ENCODE results near the gene KCP. TPM values are rescaled to one million over a fixed set of nuclear protein-coding genes. Genes with fewer than 3 reads are reported as not detected.

The KCP gene
- total and polyA plus RNA-seq, 2 of the 13 experiments (the other 11 are each of a cell fraction or from before 2014, with no cell fraction given) = 0.37 to 1.0 TPM

DNA sequence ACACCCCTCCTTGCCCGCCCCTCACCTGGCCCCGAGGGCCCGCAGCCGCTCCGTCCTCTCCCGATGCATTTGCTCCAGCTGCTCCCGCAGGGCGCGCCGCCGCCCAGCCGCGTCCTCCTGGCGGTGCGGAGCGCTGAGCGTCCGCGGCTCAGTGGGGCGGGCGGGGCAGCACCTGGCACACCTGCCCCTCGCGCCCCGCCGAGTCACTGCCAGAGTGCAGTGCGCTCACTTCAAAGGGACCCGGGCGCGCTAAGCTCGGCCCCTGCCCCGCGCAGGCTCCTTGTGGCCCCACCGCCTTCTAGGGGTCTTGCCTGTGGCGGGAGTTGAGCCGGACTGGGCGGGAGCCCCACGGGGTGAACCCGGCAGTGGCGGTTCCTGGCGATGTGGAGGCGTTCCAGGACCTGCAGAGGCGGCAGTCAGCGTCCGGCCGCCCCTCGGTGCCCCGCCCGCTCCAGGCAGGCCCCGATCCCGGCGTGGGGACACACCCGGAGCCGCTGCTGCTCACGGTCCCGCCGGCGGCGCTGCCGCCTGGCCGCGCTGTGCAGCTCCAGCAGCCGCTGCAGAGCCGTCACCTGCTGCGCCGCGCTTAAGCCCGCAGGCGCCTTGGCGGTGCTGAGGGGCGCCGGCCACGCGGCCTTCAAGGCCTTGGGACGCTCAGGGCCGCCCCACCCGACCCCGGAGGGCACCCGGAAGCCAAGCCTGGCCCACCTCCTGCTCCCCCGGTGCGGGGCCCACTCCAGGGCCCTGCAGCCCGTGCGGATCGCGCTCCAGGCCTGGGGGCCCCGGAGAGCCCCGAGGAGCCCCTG lies 41.2 kb downstream of the KCP start (continued):
- TF ChIP-seq SALL2 (CRISPR knock-in tag; IDR thresholded peaks at IDR 0.05) (no peak), SIN3A (IDR thresholded peaks at IDR 0.05; ENCODE audit: borderline replicate concordance, low read depth, low read length) (no peak), ZNF563 (CRISPR knock-in tag; IDR thresholded peaks at IDR 0.05) (0 out of 2 replicates have a peak, but pooled peaks have one; percentile 47), ZFP91 (CRISPR knock-in tag; IDR thresholded peaks at IDR 0.05; ENCODE audit: borderline replicate concordance) (peak; percentile 50; the same call in 1 of the 2 replicates), ZNF251 (CRISPR knock-in tag; IDR thresholded peaks at IDR 0.05) (no peak), ARNTL (CRISPR knock-in tag; IDR thresholded peaks at IDR 0.05) (0 out of 2 replicates have a peak, but pooled peaks have one; percentile 32), ZNF703 (CRISPR knock-in tag; IDR thresholded peaks at IDR 0.05; ENCODE audit: borderline replicate concordance) (peak; percentile 43; the same call in 1 of the 2 replicates), ZNF343 (CRISPR knock-in tag; IDR thresholded peaks at IDR 0.05) (0 out of 2 replicates have a peak, but pooled peaks have one; percentile 7), TAF1 (CRISPR knock-in tag; IDR thresholded peaks at IDR 0.05) (0 out of 2 replicates have a peak, but pooled peaks have one; percentile 15), CREBL2 (CRISPR knock-in tag; IDR thresholded peaks at IDR 0.05; ENCODE audit: borderline replicate concordance) (no peak), MEIS1 (CRISPR knock-in tag; IDR thresholded peaks at IDR 0.05; ENCODE audit: borderline replicate concordance) (no peak), HOXA5 (CRISPR knock-in tag; IDR thresholded peaks at IDR 0.05) (0 out of 2 replicates have a peak, but pooled peaks have one; percentile 31), SNAI1 (CRISPR knock-in tag; IDR thresholded peaks at IDR 0.05; ENCODE audit: borderline replicate concordance) (no peak), NR2F1 (CRISPR knock-in tag; IDR thresholded peaks at IDR 0.05) (no peak)
- TF ChIP-seq, protein P1, sequence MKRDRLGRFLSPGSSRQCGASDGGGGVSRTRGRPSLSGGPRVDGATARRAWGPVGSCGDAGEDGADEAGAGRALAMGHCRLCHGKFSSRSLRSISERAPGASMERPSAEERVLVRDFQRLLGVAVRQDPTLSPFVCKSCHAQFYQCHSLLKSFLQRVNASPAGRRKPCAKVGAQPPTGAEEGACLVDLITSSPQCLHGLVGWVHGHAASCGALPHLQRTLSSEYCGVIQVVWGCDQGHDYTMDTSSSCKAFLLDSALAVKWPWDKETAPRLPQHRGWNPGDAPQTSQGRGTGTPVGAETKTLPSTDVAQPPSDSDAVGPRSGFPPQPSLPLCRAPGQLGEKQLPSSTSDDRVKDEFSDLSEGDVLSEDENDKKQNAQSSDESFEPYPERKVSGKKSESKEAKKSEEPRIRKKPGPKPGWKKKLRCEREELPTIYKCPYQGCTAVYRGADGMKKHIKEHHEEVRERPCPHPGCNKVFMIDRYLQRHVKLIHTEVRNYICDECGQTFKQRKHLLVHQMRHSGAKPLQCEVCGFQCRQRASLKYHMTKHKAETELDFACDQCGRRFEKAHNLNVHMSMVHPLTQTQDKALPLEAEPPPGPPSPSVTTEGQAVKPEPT (CRISPR knock-in tag; IDR thresholded peaks at IDR 0.05; ENCODE audit: low read depth) = peak; percentile 60; the same call in 1 of the 2 replicates
- TF ChIP-seq, protein P2, sequence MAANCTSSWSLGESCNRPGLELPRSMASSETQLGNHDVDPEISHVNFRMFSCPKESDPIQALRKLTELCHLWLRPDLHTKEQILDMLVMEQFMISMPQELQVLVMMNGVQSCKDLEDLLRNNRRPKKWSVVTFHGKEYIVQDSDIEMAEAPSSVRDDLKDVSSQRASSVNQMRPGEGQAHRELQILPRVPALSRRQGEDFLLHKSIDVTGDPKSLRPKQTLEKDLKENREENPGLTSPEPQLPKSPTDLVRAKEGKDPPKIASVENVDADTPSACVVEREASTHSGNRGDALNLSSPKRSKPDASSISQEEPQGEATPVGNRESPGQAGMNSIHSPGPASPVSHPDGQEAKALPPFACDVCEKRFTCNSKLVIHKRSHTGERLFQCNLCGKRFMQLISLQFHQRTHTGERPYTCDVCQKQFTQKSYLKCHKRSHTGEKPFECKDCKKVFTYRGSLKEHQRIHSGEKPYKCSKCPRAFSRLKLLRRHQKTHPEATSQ (CRISPR knock-in tag; IDR thresholded peaks at IDR 0.05; ENCODE audit: borderline replicate concordance) = no peak
